IgD-negative memory B cell (primary cell): ENCODE measurements around the gene BRD4. TPM values are rescaled to one million over a fixed set of nuclear protein-coding genes. Genes with fewer than 3 reads are reported as not detected.
A peak's percentile ranks its signal among the peaks of the same experiment; 100 is the strongest.

Experiments used
- H3K27ac Mint-ChIP-seq, 3 donors: one replicate each; pipeline ENCODE4 v1.8.0; 2020 to 2022; ENCODE audit warnings: mild to moderate bottlenecking in 3 of 3, mixed read lengths in 3 of 3, moderate library complexity in 1 of 3
- H3K27me3 Mint-ChIP-seq: one replicate; pipeline ENCODE4 v1.8.0; 2021; ENCODE audit warnings: mixed read lengths
- H3K36me3 Mint-ChIP-seq: one replicate; pipeline ENCODE4 v1.8.0; 2020; ENCODE audit warnings: mild to moderate bottlenecking, mixed read lengths
- H3K4me1 Mint-ChIP-seq, 3 donors: one replicate each; pipeline ENCODE4 v1.8.0; 2020 to 2022; ENCODE audit warnings: mixed read lengths in 3 of 3, mild to moderate bottlenecking in 1 of 3
- H3K4me3 Mint-ChIP-seq, 4 donors: one replicate each; pipeline ENCODE4 v1.8.0; 2020 to 2022; ENCODE audit warnings: mild to moderate bottlenecking in 4 of 4, mixed read lengths in 4 of 4, moderate library complexity in 3 of 4
- H3K9me3 Mint-ChIP-seq, 3 donors: one replicate each; pipeline ENCODE4 v1.8.0; 2020 to 2021; ENCODE audit warnings: mixed read lengths in 3 of 3, mild to moderate bottlenecking in 1 of 3
- polyA plus RNA-seq: library from polyadenylated mRNA; unstranded; fragments of 300-500 nt; fragmentation: Illumina TruSeq; gene quantifications from one replicate; pipeline ENCODE4 v1.2.3, GENCODE V29; 2021

BRD4 gene
- polyA plus RNA-seq, 1 donor from 2014 or later: 20.5 TPM

DNA sequence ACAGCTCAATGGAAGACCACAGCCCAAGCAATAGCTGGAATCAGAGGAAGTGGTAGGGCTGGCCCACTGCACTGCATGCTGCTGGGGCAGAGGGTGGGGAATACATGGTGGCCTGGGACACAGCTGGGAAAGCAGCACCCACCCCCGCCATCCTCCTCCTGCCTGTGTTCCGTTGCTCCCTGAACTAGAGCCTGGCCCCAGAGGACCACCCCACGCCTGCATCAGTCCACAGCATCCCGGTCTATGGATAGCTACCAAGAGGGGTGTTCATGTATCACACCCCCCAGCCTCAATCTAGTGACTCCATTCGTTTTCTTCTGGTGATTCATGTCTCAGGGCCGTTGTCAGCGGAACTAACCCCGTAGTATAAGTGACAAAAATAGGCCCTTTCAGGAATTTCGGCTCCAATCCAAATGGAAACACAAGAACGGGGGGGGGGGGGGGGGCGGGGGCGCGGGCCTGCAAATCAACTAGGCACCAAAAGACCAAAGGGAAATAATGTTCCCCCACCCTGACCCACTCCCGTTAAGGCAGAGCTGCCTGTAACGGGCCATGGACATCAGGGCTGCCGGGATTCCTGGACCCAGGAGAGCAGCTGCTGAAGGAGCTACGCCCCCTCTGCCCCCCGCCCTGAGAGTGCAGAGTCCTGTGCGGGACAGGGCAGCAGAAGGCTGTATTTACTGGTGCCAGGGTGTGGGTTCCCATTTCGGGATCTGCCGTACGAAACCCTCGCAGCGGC is 81.2 kb downstream of the BRD4 start:
- no peak overlapping the region for H3K4me3 Mint-ChIP-seq
- peaks cover 3% of the 10 kb centered on the region for H3K36me3 Mint-ChIP-seq
- no peaks in the 10 kb centered on the region for H3K27me3 Mint-ChIP-seq
- no peak overlapping the region for H3K27ac Mint-ChIP-seq
- peaks cover 0 to 1% (median 0%) of the 10 kb centered on the region in 3 donors for H3K4me1 Mint-ChIP-seq
- peaks cover 0 to 1% (median 0%) of the 10 kb centered on the region in 3 donors for H3K9me3 Mint-ChIP-seq

DNA sequence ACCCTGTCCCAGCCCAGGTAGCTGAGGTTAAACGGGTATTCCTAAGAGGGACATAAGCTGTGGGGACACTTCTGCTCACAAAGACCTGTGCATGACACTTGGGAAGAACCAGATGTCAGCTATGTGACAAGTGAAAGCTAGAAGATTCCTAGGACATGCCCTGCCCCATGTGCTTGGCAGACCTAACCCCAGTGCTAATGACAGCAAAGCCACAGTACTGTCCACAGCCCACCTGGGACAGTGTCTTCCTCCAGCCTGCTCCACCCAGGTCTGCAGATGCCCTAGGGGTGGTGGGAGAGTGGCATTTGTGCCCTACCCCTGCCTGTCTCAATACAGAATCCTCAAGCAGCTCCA is 81.7 kb downstream of the BRD4 start:
- H3K36me3 Mint-ChIP-seq: peaks cover 2% of the 10 kb centered on the region
- H3K4me1 Mint-ChIP-seq: peaks cover 0 to 1% (median 0%) of the 10 kb centered on the region in 3 donors
- no peaks in the 10 kb centered on the region for H3K27me3 Mint-ChIP-seq
- H3K27ac Mint-ChIP-seq: no peak overlapping the region
- peaks cover 0 to 1% (median 0%) of the 10 kb centered on the region in 3 donors for H3K9me3 Mint-ChIP-seq
- no peak overlapping the region for H3K4me3 Mint-ChIP-seq

DNA sequence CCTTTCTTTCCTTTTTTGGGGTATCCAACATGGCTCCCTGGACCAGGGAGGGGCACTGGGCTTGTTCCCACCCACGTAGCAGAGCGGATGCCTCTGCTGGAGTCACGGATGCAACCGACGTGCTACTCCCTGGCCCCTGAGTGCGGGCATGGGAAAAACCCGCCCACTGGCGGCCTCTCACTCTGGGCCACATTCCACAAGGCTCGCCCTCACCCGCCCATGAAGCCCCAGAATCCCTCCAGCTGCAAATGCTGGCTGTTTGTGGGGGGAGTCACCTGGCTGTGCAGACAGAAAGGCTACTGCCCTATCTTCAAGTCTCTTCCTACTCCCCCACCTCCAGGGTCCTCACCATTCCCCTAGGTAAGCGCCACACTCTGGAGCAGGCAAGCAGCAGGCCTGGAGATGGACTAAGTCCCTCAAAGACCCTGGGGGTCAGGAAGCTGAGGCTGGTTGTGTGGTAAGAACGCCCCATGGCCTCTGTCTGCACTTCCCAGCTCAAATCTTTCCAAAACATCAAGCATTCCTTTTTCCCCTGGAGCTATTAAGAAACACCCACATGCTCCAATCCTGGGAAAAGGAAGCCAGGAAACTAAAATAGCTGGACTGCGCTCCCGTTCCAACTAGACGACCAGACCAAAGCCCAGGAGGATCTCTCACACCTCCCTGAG is 82.2 kb downstream of the BRD4 start:
- Mint-ChIP-seq H3K4me1 (peaks cover 0 to 1% (median 0%) of the 10 kb centered on the region in 3 donors), H3K4me3 (no peak overlapping the region), H3K27me3 (no peaks in the 10 kb centered on the region), H3K27ac (no peak overlapping the region), H3K36me3 (peaks cover 2% of the 10 kb centered on the region), H3K9me3 (peaks cover 0 to 1% (median 0%) of the 10 kb centered on the region in 3 donors)

DNA sequence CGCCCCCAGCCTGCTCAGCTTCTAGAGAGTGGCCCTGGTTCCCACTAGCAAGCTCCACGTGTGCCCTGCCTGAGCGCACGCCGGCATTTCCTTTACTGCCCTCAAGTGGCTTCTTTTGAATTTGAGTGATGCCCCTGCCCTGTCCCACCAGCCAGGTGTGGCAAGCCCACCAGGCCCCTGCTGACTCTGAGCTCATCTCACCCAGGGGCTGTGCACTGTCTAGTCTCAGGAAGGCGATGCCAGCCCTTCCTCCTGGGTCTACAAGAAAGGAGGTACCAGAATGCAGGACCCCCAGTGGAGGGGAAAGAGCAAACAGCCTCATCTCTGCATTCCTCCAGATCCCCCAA is 82.8 kb downstream of the BRD4 start:
- peaks cover 0 to 1% (median 0%) of the 10 kb centered on the region in 3 donors for H3K9me3 Mint-ChIP-seq
- H3K36me3 Mint-ChIP-seq: peaks cover 2% of the 10 kb centered on the region
- H3K4me1 Mint-ChIP-seq: peaks cover 0 to 1% (median 0%) of the 10 kb centered on the region in 3 donors
- H3K27me3 Mint-ChIP-seq: no peaks in the 10 kb centered on the region
- H3K4me3 Mint-ChIP-seq: no peak overlapping the region
- no peak overlapping the region for H3K27ac Mint-ChIP-seq

DNA sequence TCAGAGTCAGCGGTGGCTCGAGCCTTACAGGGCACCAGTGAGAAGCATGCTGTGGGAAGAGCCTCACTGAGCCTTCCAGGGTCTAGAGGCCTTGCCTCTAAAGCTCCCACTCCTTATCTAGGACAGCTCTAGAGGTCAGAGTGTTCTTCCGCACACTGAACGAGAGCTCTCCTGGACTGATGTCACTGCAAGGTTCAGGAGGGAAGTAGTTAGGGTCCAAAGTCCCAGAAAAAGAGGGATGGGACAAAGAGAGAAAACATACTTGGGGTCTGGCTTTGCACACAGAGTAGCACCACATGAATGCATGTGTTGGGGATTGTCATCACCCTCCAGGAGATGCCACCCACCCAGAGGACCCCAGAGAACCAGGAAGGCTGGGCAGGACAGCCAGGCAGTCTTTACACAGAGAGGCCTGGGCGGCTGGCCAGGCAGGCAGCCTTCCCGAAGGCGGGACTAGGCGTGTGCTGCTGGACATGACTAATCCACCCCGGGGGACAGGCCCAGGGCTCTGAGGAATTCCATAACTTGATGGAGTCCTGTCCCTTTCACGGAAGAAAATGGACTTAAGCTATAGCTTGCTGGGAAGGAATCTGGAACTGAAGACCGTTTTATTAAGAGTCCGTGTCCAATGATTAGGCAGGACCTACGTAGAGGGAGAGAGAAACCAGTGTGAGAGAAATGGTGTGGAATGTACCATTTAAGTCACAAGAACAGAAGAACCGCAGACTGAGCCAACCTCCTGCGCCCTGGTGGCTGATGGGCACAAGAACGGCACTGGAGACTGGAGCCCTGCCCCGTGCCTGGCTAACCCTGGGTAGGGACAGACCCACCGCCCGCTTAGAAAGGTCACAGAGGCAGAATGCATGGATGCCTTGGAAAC is 83.5 kb downstream of the BRD4 start:
- no peak overlapping the region for H3K27ac Mint-ChIP-seq
- H3K36me3 Mint-ChIP-seq: peaks cover 2% of the 10 kb centered on the region
- H3K4me3 Mint-ChIP-seq: no peak overlapping the region
- peaks cover 0 to 1% (median 0%) of the 10 kb centered on the region in 3 donors for H3K9me3 Mint-ChIP-seq
- H3K27me3 Mint-ChIP-seq: no peaks in the 10 kb centered on the region
- no peaks in the 10 kb centered on the region for H3K4me1 Mint-ChIP-seq

DNA sequence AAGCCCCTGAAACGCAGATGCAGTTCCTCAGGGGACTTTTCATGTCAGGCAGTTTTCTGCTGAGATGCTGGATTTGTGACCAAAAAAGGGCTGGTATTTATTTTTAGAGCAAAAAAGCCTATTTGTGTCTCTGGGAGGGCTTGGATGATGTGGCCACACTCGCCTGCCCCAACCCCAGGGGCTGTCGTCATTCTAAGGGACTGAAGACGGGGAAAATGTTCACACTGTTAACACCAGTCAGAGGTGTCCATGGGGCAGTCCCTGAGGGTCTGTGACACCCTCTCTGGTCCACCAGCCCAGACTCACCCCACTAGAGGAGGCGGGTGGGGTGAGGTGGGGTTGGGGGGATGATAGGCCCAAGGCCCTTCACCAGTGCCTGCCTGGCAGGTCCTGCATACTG is 84.2 kb downstream of the BRD4 start:
- Mint-ChIP-seq H3K4me1 (no peaks in the 10 kb centered on the region), H3K27ac (peak overlapping the region in 1 of 3 donors; percentile 42), H3K9me3 (peaks cover 0 to 1% (median 0%) of the 10 kb centered on the region in 3 donors), H3K27me3 (no peaks in the 10 kb centered on the region), H3K4me3 (no peak overlapping the region), H3K36me3 (peaks cover 2% of the 10 kb centered on the region)

DNA sequence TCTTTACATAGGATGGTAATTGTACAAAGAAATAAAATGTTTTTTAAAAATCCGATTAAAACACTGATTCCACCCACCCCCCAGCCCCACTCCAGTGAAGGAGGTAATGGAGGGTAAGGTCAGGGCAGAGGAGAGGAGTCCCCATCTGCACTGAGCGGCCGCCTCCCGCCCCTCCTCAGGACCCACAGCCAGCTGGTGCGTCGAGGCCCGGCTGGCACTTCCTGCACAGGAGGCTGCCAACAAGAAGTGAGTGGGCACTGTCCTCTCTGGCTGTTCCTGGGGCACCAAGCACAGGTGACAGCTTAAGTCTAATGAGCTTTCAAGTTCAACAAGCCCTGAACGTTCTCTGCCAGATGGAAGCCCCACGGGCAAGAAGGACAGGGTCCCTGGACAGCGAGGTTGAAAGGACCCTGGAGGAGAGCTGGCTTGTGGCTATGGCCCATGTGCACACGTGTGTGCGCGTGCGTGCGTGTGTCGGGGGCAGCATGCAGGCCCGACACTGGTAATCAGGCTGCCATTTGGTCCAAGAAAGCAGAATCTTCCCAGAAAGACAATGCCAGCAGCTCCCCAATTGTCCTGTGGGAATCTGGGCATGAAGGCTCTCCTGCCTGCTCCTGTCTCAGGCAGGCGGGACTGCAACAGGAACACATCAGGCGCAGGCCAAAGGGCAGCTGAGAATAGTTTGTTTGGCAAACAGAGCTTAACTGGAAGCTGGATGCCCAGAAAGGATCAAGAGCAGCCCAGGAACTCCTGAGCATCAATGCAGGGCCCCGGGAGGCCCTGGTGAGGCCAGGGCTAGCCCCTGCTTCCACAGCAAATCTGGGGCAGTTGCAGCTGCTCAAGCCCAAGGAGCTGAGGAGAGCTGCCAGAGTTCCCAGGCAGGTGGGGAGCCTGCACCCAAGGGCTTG is 85.0 kb downstream of the BRD4 start:
- Mint-ChIP-seq H3K4me3 (no peak overlapping the region), H3K36me3 (peaks cover 2% of the 10 kb centered on the region), H3K4me1 (no peaks in the 10 kb centered on the region), H3K27ac (peak overlapping the region in 1 of 3 donors; percentile 42), H3K27me3 (no peaks in the 10 kb centered on the region), H3K9me3 (peaks cover 0 to 1% (median 0%) of the 10 kb centered on the region in 3 donors)

DNA sequence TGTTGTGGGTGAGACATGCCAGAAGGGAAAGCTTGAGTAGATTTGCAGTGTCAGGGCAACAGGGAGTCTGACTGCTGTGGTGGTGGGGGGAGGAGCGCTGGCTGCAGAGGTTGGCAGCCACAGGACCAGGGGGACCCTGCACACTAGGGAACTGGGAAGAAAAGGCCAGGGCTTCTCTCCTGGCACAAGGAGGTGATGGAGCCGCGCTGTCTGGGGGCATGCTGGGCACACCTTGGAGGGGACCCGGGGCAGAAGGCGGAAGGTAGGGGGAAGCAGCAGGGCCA is 86.2 kb downstream of the BRD4 start:
- Mint-ChIP-seq H3K27me3 (no peaks in the 10 kb centered on the region), H3K4me1 (no peaks in the 10 kb centered on the region), H3K4me3 (no peak overlapping the region), H3K27ac (peak overlapping the region in 1 of 3 donors; percentile 88), H3K9me3 (peaks cover 0 to 1% (median 0%) of the 10 kb centered on the region in 3 donors), H3K36me3 (peaks cover 2% of the 10 kb centered on the region)

DNA sequence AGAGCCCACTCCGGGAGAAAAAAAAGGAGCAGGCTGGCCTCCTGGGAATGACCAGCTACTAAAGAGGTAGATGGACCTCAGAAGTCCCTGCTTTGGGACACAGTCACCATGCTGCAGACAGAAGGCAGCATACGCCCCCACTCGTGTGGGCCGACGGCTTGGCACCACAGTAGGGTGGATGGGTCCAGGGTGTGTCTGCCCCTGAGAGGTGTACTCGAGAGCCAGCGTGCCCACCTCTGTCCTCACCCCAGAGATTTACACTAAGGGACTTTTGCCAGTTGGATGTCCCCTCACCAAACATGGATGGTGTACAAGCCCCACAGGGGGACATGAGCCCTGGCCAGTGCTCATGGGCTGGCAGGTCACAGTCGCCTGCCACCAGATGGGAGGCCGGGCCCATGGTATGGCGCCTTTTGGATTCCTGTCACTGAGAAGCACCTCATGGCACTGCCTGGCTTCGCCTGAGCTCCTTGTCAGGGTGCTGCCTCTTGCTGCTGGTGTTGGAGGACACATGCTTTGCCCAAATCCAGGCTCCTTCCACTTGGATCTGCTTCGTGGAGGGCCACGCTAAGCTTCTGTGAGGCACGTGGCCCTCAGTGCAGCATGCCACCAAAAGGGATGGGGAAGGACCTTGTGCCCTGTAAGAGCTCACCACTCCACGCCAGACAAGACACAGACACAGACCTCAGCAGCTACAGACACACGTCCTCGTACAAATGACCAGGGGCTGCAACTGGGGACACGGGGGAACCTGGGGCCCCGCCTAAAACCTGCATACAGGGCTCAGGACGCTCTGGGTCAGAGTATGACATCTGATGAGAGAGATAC is 86.8 kb downstream of the BRD4 start:
- Mint-ChIP-seq H3K27me3 (no peaks in the 10 kb centered on the region), H3K27ac (no peak overlapping the region), H3K9me3 (peaks cover 0 to 1% (median 0%) of the 10 kb centered on the region in 3 donors), H3K4me3 (no peak overlapping the region), H3K36me3 (peaks cover 2% of the 10 kb centered on the region), H3K4me1 (no peaks in the 10 kb centered on the region)

DNA sequence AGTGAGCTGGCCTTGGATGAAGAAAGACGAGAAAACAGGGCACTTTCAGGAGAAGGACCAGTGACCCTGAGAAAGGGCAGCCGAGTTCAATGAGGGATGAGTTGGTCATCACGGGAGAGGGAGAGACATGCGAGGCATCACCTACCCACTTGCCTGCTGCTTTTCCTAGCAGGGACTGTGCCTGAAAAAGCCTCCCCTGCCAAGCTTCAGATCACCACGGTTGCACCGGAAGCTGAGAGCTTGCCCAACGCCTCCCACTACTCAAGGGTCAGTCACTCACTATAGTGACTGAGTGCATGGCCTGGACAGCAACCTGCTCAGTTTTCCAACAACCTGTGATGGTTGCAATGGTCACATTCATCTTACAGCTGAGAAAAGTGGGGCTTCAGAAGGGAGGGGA is 87.5 kb downstream of the BRD4 start:
- Mint-ChIP-seq H3K9me3 (peaks cover 0 to 1% (median 0%) of the 10 kb centered on the region in 3 donors), H3K27ac (no peak overlapping the region), H3K4me3 (no peak overlapping the region), H3K27me3 (no peaks in the 10 kb centered on the region), H3K36me3 (peaks cover 2% of the 10 kb centered on the region), H3K4me1 (no peaks in the 10 kb centered on the region)

DNA sequence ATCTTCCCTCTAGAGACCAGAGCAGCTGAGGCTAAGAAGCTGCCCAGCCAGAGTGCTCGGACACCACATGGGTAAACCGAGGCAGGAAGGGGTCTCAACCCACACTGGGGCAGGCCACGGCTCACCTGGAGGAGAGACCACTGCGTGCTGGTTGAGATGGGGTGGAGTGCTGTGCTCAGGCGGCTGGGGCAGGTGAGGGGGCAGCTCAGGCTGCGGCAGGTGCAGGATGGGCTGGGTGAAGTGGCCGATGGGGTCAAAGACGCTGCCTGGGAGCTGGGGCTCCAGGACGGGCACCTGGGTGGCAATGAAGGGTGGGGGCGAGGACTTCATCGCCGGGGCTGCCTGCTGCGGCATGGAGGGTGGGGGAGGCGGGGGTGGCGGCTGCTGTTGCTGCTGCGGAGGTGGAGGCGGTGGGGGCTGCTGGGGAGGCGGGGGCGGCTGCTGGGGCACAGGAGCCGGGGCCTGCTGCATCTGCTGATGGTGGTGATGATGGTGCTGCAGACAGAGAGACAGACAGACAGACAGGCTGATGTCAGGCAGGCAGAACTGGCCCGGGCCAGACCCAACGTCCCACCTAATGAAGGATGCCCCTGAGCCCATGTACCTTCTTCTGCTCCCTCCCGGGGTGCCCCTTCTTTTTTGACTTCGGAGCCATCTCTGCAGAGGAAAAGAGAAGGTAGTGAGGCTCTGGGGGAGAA is 88.1 kb downstream of the BRD4 start:
- Mint-ChIP-seq H3K27ac (no peak overlapping the region), H3K27me3 (no peaks in the 10 kb centered on the region), H3K4me3 (no peak overlapping the region), H3K9me3 (peaks cover 0 to 1% (median 0%) of the 10 kb centered on the region in 3 donors), H3K4me1 (no peaks in the 10 kb centered on the region), H3K36me3 (peaks cover 2% of the 10 kb centered on the region)

DNA sequence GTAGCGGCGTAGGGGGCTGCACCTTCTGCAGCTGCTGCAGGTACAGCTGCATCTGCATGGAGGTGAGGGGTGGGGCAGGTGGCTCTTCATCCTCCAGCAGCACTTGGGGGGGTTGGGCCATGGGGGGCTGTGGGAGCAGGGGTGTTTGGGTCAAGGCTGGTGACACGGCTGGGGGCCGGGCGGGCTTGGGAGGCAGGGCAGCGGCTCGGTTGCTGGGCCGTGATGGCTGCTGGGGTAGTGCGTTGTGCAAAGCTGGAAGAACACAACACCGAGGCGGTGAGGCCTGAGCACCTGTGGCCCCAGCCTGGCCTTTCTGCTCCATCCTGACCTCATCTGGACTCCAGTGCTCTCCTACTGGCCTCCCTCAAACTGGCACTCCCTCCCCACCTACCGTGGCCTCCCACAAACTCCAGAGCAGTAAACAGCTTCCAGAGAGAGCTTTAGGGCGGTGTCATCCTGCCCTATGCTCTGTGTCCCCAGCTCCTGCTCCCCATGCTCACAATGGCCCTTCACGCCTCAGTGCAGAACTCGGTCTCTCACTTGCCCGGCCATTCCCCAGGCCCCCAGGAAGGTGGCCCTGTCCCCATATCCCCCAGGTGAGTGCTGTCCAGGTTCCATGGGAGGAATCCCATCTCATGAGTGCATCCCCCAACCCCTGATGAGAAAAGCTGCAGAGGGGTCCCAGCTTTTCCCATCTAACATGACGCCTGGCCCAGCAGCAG is 88.9 kb downstream of the BRD4 start:
- Mint-ChIP-seq H3K4me3 (no peak overlapping the region), H3K9me3 (peaks cover 0 to 1% (median 0%) of the 10 kb centered on the region in 3 donors), H3K27ac (no peak overlapping the region), H3K36me3 (peaks cover 2% of the 10 kb centered on the region), H3K27me3 (no peaks in the 10 kb centered on the region), H3K4me1 (no peaks in the 10 kb centered on the region)
